Glutamatergic neuron (in vitro differentiated cells): ENCODE results near the gene MICALL1. TPM values are rescaled to one million over a fixed set of nuclear protein-coding genes. Genes with fewer than 3 reads are reported as not detected.

Source experiments
- DNase-seq: peaks from one replicate; pipeline ENCODE4 v3.0.0; 2022
- H3K27ac Mint-ChIP-seq: one replicate; pipeline ENCODE4 v1.8.0; 2020; ENCODE audit warnings: mild to moderate bottlenecking, mixed read lengths, inconsistent platforms; ENCODE audit not compliant: unreplicated experiment
- H3K27me3 Mint-ChIP-seq: one replicate; pipeline ENCODE4 v1.8.0; 2020; ENCODE audit warnings: mild to moderate bottlenecking, moderate library complexity, mixed read lengths, inconsistent platforms; ENCODE audit not compliant: unreplicated experiment
- H3K36me3 Mint-ChIP-seq: one replicate; pipeline ENCODE4 v1.8.0; 2020; ENCODE audit warnings: mild to moderate bottlenecking, mixed read lengths, inconsistent platforms; ENCODE audit not compliant: unreplicated experiment
- H3K4me1 Mint-ChIP-seq: one replicate; pipeline ENCODE4 v1.8.0; 2020; ENCODE audit warnings: mild to moderate bottlenecking, low read depth, mixed read lengths, inconsistent platforms; ENCODE audit not compliant: unreplicated experiment
- H3K4me3 Mint-ChIP-seq: one replicate; pipeline ENCODE4 v1.8.0; 2020; ENCODE audit warnings: mild to moderate bottlenecking, mixed read lengths, inconsistent platforms; ENCODE audit not compliant: unreplicated experiment
- H3K9me3 Mint-ChIP-seq: one replicate; pipeline ENCODE4 v1.8.0; 2020; ENCODE audit warnings: mild to moderate bottlenecking, moderate library complexity, mixed read lengths, inconsistent platforms; ENCODE audit not compliant: unreplicated experiment
- total RNA-seq: library from RNA; stranded (reverse); fragmentation: NEBNext Ultra II Directional; extraction: Animal tissue kit (Norgen Biotek cat#: 25700); gene quantifications from one replicate; pipeline ENCODE4 v1.2.1, GENCODE V29; 2021; ENCODE audit not compliant: unreplicated experiment
- TF ChIP-seq, protein P1 (sequence below): fragments of 200-600 bp; sonication (generic); IDR thresholded peaks from one replicate; pipeline ENCODE4 v1.5.0; 2021; ENCODE audit not compliant: partially characterized antibody, unreplicated experiment

The MICALL1 gene
- total RNA-seq, 1 donor from 2014 or later: 133 TPM

DNA sequence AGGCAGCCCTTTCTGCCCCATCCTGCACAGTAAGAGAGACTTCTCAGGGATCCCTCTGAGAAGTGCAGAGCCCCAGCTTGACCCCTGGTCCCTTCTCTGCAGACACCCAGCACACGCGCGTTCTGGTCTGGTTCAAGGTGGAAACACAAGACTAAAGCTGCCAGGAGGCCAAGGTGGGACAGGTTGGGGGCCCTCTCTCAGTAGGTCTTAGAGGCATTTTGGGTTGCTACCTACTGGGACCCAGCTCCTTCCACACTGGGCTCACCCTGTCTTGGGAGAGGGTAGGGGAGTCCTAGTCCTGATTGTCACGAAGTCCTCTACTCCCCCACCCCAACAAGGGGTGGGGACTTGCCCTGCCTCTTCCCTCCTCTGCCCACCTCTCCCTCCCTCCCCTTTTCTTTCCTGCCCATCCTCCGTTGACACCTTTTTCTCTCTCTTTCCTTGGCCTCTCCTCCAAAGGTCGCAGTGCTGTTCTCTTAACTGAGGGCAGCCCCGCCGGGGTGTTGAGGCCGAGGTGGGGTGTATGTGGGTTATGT lies 79.0 kb downstream of the MICALL1 start:
- Mint-ChIP-seq H3K27ac (no peak overlapping the region), H3K9me3 (peaks cover 1% of the 10 kb centered on the region), H3K36me3 (no peaks in the 10 kb centered on the region), H3K27me3 (peaks cover 15% of the 10 kb centered on the region), H3K4me1 (no peaks in the 10 kb centered on the region), H3K4me3 (no peak overlapping the region)
- DNase-seq: no peak
- TF ChIP-seq, protein P1, sequence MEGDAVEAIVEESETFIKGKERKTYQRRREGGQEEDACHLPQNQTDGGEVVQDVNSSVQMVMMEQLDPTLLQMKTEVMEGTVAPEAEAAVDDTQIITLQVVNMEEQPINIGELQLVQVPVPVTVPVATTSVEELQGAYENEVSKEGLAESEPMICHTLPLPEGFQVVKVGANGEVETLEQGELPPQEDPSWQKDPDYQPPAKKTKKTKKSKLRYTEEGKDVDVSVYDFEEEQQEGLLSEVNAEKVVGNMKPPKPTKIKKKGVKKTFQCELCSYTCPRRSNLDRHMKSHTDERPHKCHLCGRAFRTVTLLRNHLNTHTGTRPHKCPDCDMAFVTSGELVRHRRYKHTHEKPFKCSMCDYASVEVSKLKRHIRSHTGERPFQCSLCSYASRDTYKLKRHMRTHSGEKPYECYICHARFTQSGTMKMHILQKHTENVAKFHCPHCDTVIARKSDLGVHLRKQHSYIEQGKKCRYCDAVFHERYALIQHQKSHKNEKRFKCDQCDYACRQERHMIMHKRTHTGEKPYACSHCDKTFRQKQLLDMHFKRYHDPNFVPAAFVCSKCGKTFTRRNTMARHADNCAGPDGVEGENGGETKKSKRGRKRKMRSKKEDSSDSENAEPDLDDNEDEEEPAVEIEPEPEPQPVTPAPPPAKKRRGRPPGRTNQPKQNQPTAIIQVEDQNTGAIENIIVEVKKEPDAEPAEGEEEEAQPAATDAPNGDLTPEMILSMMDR: no peak

DNA sequence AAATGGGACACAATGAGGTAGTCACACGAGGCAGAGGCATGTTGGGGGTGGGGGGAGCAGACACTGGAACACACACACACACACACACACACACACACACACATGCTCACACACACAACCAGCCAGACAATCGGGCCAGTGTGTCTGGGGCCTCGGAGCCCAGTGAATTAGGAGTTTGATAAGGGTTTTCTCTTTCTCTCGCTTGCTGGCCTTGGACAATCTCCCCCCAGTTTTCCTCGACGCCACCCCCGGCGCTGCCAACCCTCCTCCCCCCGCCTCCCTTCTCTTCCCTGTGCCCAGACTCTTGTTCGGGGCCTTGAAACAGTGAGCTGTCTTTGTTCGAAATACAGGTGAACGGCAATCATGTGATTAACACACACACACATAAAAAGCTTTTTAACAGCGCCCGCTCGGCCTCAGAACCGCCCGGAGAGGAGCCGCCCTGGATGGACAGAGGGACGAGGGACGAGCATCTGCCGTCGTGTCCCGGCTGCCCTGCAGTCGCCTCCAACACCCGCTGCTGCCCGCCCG lies 79.7 kb downstream of the MICALL1 start:
- H3K27ac Mint-ChIP-seq: no peak overlapping the region
- TF ChIP-seq, protein P1: no peak
- H3K4me1 Mint-ChIP-seq: no peaks in the 10 kb centered on the region
- H3K4me3 Mint-ChIP-seq: no peak overlapping the region
- H3K36me3 Mint-ChIP-seq: no peaks in the 10 kb centered on the region
- DNase-seq: no peak
- H3K27me3 Mint-ChIP-seq: peaks cover 15% of the 10 kb centered on the region
- H3K9me3 Mint-ChIP-seq: peaks cover 1% of the 10 kb centered on the region

DNA sequence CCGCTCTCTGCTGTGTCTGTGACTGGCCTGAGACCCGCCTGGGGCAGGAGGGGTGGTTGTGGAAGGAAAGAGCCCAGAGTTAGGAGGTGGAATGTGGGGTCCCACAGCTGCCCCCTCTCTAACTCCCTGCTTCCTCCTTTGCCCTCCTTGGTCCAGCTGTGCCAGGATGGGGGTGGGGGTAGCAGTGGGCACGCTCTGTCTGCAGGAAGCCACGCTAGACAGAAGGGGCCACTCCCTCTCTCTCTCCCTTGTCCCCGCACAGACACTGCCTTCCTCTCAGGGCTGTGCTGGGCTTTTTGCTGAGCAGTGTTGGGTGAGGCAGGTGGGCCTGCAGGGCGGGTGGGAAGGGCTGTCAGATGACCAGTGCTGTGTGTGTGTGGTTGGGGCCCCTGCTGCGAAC lies 80.3 kb downstream of the MICALL1 start:
- H3K4me1 Mint-ChIP-seq: no peaks in the 10 kb centered on the region
- H3K27me3 Mint-ChIP-seq: peaks cover 15% of the 10 kb centered on the region
- no peak overlapping the region for H3K27ac Mint-ChIP-seq
- no peaks in the 10 kb centered on the region for H3K36me3 Mint-ChIP-seq
- TF ChIP-seq, protein P1: no peak
- H3K9me3 Mint-ChIP-seq: peaks cover 1% of the 10 kb centered on the region
- H3K4me3 Mint-ChIP-seq: no peak overlapping the region
- no peak for DNase-seq

DNA sequence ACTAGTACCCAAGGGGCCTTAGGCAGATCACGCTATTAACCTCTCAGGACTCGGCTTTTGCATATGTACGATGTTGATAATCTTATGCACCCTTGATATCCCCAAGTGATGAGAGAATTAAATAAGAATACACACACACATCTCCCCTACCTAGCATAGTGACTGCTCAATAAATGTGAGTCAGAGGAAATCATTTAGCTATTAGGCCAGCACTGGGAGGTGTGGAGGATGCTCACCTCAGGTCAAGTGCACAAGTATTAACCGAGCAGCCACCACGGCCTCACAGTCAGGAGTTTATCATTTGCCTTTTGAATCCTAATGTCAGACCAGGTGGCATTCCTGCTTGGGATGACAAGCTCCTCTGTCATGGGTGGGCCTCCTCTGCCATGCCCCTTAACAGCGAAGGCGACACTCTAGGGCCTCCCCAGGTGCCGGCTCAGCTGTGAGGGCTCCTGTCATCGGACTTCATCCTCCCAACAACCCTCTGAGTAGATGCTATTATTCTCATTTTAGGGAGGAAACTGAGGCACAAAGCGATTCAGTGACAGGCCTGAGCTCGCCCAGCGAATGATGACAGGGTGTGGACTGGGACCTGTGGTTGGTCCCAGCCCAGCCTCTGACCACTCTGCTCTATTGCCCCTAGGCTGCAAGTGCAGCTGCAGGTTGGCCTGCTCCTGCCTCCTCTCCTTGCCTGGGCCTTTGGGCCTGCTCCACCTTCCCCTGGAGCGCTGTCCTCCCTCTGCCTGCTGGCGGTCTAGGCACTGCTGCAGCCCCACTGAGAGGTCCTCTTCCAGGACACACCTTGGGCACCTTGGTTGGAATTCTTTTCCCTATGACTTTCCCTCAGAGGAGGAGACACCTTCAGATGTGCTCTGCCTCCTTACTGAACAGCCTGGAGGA lies 83.3 kb downstream of the MICALL1 start:
- no peaks in the 10 kb centered on the region for H3K4me1 Mint-ChIP-seq
- H3K9me3 Mint-ChIP-seq: no peaks in the 10 kb centered on the region
- TF ChIP-seq, protein P1: no peak
- H3K27me3 Mint-ChIP-seq: peaks cover 10% of the 10 kb centered on the region
- DNase-seq: no peak
- H3K4me3 Mint-ChIP-seq: no peak overlapping the region
- no peak overlapping the region for H3K27ac Mint-ChIP-seq
- no peaks in the 10 kb centered on the region for H3K36me3 Mint-ChIP-seq

DNA sequence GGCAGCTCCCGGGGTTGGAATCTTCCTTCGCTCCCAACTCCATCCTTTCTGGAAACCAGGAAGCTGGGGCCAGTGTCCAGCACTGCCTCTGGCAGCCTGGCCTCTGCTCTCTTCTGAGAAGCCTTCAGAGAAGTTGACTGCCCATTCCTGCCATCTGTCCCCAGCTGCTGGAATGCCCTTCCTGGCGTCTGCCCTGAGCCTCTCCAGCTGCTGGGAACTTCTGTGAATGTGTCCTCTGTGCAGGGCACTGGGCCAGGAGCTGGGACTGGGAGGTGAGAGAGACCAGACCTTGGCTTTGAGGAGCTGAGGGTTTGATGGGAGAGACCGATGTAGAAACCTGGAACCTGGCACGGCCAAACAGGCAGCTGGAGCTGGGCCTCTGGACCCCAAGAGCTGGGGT lies 84.2 kb downstream of the MICALL1 start:
- H3K4me1 Mint-ChIP-seq: no peaks in the 10 kb centered on the region
- TF ChIP-seq, protein P1: no peak
- H3K36me3 Mint-ChIP-seq: no peaks in the 10 kb centered on the region
- peaks cover 9% of the 10 kb centered on the region for H3K27me3 Mint-ChIP-seq
- H3K9me3 Mint-ChIP-seq: no peaks in the 10 kb centered on the region
- H3K27ac Mint-ChIP-seq: no peak overlapping the region
- no peak for DNase-seq
- no peak overlapping the region for H3K4me3 Mint-ChIP-seq
